HEK293T (cell line): ENCODE results near the gene THSD4.

Source experiments
- CTCF ChIA-PET: fragments of 350-600 bp; formaldehyde crosslinking; extraction: SDS; loops from one replicate; lab custom pipeline; 2021; ENCODE audit warnings: antibody characterized with exemption, inconsistent platforms; lab: Yijun Ruan, JAX
- POLR2A ChIA-PET: fragments of 350-600 bp; formaldehyde crosslinking; extraction: SDS; loops from one replicate; lab custom pipeline; 2020; ENCODE audit warnings: antibody characterized with exemption, inconsistent platforms; lab: Yijun Ruan, JAX
- DNase-seq: peaks from one replicate; pipeline ENCODE4 v3.0.0; 2012; ENCODE audit warnings: mixed read lengths; ENCODE audit errors: extremely low spot score
- ARNT ChIP-seq: fragments of 450-650 bp; IDR thresholded peaks from 2 replicates; pipeline ENCODE4 v1.6.1; 2017; ENCODE audit warnings: mild to moderate bottlenecking
- BHLHE40 ChIP-seq: fragments of 450-650 bp; IDR thresholded peaks from 2 replicates; pipeline ENCODE4 v1.6.1; 2016; ENCODE audit warnings: mild to moderate bottlenecking, moderate library complexity, borderline replicate concordance
- CTBP1 ChIP-seq: fragments of 450-650 bp; IDR thresholded peaks from 2 replicates; pipeline ENCODE4 v1.6.1; 2016; ENCODE audit warnings: borderline replicate concordance
- ELF4 ChIP-seq: fragments of 450-650 bp; IDR thresholded peaks from 2 replicates; pipeline ENCODE4 v1.6.1; 2017; ENCODE audit warnings: antibody characterized with exemption
- FOXA1 ChIP-seq: fragments of 450-650 bp; IDR thresholded peaks from 2 replicates; pipeline ENCODE4 v1.6.1; 2016; ENCODE audit warnings: mild to moderate bottlenecking
- FOXK2 ChIP-seq: fragments of 450-650 bp; IDR thresholded peaks from 2 replicates; pipeline ENCODE4 v1.6.1; 2016; ENCODE audit warnings: mild to moderate bottlenecking
- FOXM1 ChIP-seq: fragments of 450-650 bp; IDR thresholded peaks from 2 replicates; pipeline ENCODE4 v1.6.1; 2017; ENCODE audit warnings: mild to moderate bottlenecking, borderline replicate concordance
- HDGF ChIP-seq: fragments of 450-650 bp; IDR thresholded peaks from 2 replicates; pipeline ENCODE4 v1.6.1; 2017; ENCODE audit warnings: antibody characterized with exemption, borderline replicate concordance
- L3MBTL2 ChIP-seq: fragments of 450-650 bp; conservative IDR thresholded peaks from 2 replicates; pipeline ENCODE4 v1.6.1; 2016; ENCODE audit warnings: mild to moderate bottlenecking
- LEF1 ChIP-seq: fragments of 450-650 bp; IDR thresholded peaks from 2 replicates; pipeline ENCODE4 v1.6.1; 2017; ENCODE audit warnings: mild to moderate bottlenecking, borderline replicate concordance
- NFRKB ChIP-seq: fragments of 450-650 bp; IDR thresholded peaks from 2 replicates; pipeline ENCODE4 v1.6.1; 2016; ENCODE audit warnings: mild to moderate bottlenecking, moderate library complexity
- PKNOX1 ChIP-seq: fragments of 450-650 bp; IDR thresholded peaks from 2 replicates; pipeline ENCODE4 v1.6.1; 2016
- SP1 ChIP-seq: fragments of 450-650 bp; IDR thresholded peaks from 2 replicates; pipeline ENCODE4 v1.6.1; 2017
- SUZ12 ChIP-seq: fragments of 450-650 bp; IDR thresholded peaks from 2 replicates; pipeline ENCODE4 v1.6.1; 2016; ENCODE audit warnings: mild to moderate bottlenecking
- TARDBP ChIP-seq: fragments of 450-650 bp; IDR thresholded peaks from 2 replicates; pipeline ENCODE4 v1.6.1; 2016
- ZNF384 ChIP-seq: fragments of 450-650 bp; IDR thresholded peaks from 2 replicates; pipeline ENCODE4 v1.6.1; 2016

Gene THSD4

GRCh38 chr15:71813723-71814470 lies 698.6 kb downstream of the THSD4 start:
- ChIA-PET POLR2A (no interaction called here), CTCF (interaction anchor here (1.6 kb wide), 1 partner anchor 61 kb away, joined by 3 read pairs; no protein-coding TSS in a partner anchor)
- TF ChIP-seq HDGF, result no peak
- TF ChIP-seq TARDBP, result no peak
- TF ChIP-seq FOXM1, result no peak
- no peak for TF ChIP-seq FOXA1
- TF ChIP-seq LEF1, result no peak
- no peak for TF ChIP-seq CTBP1
- TF ChIP-seq ZNF384, result no peak
- TF ChIP-seq BHLHE40, result no peak
- TF ChIP-seq FOXK2, result no peak
- TF ChIP-seq PKNOX1, result no peak
- TF ChIP-seq L3MBTL2, result no peak
- no peak for TF ChIP-seq NFRKB
- no peak for TF ChIP-seq ARNT
- no peak for TF ChIP-seq SUZ12
- TF ChIP-seq SP1, result no peak
- no peak for TF ChIP-seq ELF4
- DNase-seq, result no peak

GRCh38 chr15:71815301-71815700 lies 700.0 kb downstream of the THSD4 start:
- TF ChIP-seq LEF1 (no peak), HDGF (no peak), ARNT (no peak), L3MBTL2 (no peak), ZNF384 (no peak), TARDBP (no peak), SUZ12 (no peak), PKNOX1 (no peak), FOXK2 (no peak), FOXM1 (no peak), SP1 (no peak), NFRKB (no peak)
- DNase-seq, result no peak
- ChIA-PET CTCF (interaction anchor here (1.6 kb wide), 1 partner anchor 62 kb away, joined by 3 read pairs; no protein-coding TSS in a partner anchor), POLR2A (no interaction called here)

- POLR2A ChIA-PET, result no interaction called here
- TF ChIP-seq SUZ12 (no peak), ELF4 (no peak), L3MBTL2 (no peak), SP1 (no peak), TARDBP (no peak), PKNOX1 (no peak), ZNF384 (no peak), NFRKB (no peak), CTBP1 (no peak)
- no peak for DNase-seq
- CTCF ChIA-PET, result no interaction called here
Observed at GRCh38 chr15:71817351-71817750, 702.1 kb downstream of the THSD4 start.

GRCh38 chr15:71820127-71820526 lies 704.9 kb downstream of the THSD4 start:
- TF ChIP-seq SP1 (no peak), PKNOX1 (no peak), ZNF384 (no peak), HDGF (no peak), NFRKB (no peak), BHLHE40 (no peak), ARNT (no peak)
- no peak for DNase-seq
- ChIA-PET POLR2A (no interaction called here), CTCF (no interaction called here)

GRCh38 chr15:71821547-71822129 lies 706.4 kb downstream of the THSD4 start:
- ChIA-PET POLR2A (no interaction called here), CTCF (no interaction called here)
- no peak for DNase-seq
- TF ChIP-seq ELF4 (no peak), FOXK2 (no peak), L3MBTL2 (no peak), FOXA1 (no peak), TARDBP (no peak), ZNF384 (no peak), FOXM1 (no peak), BHLHE40 (no peak), HDGF (no peak), CTBP1 (no peak), SUZ12 (no peak), NFRKB (no peak), LEF1 (no peak), SP1 (no peak), ARNT (no peak), PKNOX1 (no peak)
